GM18909 (cell line): ENCODE measurements around the gene PHACTR1.

Experiments used
- ATAC-seq: cut with Tn5 transposase; IDR thresholded peaks from one replicate; pipeline ENCODE4 v1.9.1; 2021; ENCODE audit warnings: mild to moderate bottlenecking; ENCODE audit not compliant: unreplicated experiment, poor library complexity

Gene PHACTR1

DNA sequence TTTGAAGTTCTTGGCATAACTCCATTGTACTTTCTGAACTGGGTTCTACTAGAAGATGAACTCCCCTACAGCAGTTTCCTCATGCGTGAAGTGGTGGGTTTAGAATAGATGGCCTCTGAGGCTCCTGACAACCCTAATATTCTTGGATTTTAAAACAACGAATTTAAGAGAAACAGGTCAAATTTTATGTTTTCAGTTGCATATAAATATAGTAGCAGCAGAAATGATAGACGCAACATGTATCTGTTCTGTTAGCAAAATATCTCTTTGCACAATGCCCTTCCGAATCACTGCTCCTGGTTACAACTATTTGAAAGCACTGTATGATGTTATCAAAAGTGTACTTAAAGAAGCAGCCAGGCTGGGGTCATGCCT is 364.6 kb downstream of the PHACTR1 start:
- ATAC-seq, result no peak

DNA sequence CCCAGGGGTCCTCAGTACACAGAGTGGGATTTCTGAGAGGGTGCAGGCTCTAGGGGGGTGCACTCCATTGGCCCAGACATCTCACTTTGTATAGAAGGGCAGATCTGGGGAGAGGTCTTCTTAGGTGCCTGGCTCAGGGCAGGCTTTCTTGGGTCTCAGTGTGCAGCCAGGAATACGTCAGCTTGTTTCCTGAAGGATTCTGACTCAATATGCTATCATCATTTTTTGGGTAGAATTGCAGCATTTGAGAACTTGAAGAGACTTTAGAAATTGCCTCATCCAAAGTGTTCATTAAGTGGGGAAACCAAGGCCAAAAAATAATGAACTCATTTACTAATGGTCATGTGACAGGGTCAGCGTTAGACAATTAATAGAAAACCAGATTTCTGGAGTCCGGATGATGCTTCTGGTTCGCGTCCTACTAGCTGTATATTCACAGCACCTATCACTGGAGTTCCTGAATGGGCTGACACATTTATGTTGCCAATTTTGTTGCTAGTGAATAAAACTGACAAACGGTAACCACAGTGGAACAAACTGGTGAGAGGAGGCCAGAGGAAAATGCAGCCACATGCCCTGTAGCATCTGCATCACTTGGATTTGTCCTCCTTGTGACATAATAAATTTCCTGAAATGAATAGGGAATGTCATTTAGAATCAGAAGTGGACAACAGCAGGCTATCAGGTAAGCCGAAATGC is 372.9 kb downstream of the PHACTR1 start:
- ATAC-seq, result no peak

DNA sequence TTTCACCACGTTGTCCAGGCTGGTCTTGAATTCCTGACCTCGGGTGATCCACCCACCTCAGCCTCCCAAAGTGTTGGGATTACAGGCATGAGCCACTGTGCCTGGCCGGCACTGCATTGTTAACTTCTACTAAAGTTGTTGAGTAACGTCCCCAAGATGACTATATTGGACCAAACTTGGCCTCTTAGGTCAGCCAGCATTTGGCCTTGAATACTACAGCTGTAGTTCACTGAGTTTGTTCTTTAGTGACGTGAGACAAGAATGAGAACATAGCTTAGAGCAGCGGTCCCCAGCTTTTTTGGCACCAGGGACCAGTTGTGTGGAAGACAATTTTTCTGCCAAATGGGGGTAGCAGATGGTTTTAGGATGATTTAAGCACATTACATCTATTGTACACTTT is 374.6 kb downstream of the PHACTR1 start:
- no peak for ATAC-seq

DNA sequence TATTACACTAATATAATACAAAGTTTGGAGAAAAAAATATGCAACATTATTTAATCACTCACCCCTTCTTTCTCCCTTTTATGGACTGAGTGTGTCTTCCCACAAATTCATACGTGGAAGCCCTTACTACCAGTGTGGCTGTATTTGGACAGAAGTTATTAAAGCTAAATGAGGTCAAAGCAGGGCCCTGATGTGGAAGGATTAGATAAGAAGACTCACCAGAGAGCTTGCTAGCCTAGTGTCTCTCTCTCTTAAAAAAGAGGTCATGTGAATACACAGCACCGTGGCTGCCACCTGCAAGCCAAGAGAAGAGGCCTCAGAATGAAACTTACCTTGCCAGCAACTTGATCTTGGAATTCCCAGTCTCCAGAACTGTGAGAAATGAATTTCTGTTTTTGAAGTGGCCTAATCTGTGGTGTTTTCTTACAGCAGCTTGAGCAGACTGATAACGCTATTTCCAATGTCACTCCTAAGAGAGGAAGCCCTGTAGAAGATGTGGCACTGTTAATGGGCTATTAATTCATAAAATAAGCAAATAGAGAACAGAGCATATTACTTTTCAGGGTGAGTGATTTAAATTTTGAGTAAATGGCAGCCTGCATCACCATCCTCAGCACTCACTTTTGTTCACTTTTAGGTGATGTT is 378.3 kb downstream of the PHACTR1 start:
- no peak for ATAC-seq

DNA sequence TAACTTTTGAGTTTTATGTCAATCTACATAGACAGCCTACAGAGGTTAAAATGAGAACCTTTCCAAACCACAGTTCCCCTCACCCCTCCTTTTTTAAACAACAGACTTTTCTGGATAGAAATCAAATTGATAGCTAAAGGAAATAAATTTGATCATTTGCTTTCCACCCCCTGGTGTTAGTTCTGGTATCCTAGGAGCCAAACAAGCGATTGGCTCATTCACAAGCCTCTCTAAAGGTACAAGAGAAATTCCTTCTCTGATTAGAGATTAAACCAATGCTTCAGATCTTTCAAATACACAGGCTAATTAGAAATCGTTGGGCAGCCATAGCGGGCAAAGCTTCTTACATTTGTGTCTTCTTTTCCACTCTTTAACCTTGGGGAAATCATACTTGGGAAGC is 379.5 kb downstream of the PHACTR1 start:
- no peak for ATAC-seq

DNA sequence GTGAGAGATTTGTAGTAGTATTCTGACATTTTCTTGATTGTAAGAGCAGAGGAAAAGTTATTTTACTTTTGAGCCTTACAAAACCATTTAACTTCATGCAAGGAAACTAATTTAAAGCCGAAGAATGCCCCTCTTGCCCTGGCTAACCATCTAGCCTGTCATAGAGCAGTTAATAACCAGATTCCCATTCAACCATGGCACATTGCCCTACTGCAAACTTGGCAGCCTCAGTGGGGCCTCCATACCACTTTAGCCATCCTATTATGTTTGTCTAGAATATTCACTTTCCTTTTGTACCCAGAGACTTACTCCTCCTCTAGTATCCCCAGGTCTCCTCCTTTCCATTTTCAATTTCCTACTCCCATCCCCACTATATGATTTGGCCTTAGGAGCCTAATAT is 380.9 kb downstream of the PHACTR1 start:
- ATAC-seq, result no peak

DNA sequence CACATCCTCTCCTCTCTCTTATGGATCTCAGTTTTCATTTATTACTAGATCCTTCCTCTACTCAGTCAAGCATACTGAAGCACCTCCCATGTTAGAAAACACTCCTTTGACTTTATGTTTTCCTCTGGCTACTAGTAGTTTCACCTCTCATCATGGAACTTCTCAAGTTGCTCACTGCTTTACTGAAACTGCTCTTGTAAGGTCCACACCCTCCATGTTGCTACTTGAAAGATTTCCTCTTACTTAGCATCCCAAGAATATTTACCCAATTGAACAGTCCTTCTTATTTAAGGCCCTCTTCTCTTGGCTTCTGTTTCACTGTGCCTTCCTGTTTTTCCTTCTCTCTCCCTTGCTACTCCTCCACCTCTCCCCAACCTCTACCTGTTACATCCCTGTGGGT is 381.4 kb downstream of the PHACTR1 start:
- ATAC-seq, result no peak

DNA sequence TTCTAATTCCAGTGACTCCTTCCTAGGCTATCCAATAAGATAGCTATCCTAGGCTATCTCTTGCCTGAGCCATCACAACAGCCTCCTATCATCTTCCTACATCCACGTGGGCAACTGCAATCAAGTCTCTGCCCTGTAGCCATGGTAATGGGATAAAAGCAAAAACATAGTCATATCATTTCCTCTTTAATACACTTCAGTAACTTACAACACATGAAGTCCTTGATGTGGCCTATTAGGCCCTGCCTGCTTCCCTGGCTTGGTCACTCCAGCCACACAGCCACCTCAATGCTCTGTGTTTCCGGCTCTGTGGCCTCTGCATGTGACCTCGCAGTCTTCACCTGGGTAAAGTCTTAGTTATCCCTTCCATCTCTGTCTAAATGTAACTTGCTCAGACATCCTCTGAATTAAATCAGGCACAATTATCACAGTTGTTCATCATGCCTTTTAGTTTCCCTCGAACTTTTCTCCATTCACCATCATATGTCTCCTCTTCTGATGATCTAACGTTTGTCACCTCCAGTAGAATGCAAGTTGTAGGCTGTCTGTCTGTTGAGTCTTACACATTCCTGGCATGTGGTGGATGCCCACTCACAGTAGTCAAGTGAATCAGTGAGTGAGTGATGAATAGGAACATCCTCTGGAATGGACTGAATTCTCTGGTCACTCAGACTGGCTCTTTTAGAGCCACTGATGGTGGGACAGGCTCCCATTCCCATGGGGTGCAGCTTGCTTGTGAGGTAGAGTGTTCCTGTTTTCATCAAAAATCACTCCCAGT is 382.4 kb downstream of the PHACTR1 start:
- ATAC-seq, result no peak

DNA sequence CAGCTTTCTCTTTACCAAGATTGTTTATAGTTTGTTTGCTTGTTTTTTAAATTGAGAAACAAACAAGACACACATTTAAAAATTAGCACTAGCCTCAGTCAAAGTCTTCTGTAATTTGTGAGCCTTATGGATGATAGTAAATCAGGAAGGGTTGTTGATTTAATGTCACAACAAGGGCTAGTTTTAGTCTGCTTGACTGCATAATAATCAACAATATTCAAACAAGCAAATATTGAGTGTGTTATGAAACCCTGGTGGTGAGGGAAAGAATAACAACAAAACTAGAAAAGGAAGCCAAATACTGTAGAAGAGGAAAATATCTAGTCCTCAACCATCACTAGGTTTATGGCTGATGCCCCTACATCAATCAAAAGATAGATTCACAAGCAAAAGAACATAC is 383.2 kb downstream of the PHACTR1 start:
- no peak for ATAC-seq

DNA sequence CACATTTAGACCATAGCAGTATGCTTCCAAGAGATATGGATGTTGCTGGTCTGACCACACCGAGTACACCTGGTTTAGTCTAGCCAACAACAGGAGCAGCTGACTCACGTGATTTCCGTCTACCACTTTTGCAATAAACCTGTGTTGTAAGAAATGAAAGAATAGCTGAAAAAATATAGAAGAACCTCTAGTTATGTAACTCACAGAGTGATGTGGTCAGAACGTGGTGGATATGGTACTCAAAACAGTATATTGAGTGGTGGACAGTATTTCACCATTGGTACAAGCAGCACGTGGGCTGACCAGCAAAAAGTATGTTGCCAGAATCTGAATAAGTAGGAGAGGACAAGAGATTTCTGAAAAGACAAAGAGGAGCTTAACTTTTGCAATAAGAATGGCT is 384.8 kb downstream of the PHACTR1 start:
- no peak for ATAC-seq

DNA sequence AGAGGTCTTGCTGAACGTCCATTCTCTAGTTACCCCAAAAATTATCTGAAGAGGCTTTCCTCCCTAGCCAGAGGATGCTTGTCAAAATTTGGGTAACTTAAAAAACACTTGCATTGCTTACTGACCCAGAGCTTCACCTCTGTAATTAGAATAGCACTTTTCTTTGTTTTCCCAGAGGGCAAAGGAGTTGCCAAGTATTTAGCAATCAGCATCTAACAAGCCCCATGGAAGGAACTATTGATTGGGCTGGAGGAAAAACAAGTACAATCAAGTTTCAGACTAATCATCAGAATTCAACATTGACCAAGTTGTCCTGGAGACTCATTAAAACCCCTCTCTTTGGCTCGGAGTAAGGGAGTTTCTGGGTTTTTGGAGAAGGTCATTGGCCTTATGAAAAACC is 385.4 kb downstream of the PHACTR1 start:
- no peak for ATAC-seq

DNA sequence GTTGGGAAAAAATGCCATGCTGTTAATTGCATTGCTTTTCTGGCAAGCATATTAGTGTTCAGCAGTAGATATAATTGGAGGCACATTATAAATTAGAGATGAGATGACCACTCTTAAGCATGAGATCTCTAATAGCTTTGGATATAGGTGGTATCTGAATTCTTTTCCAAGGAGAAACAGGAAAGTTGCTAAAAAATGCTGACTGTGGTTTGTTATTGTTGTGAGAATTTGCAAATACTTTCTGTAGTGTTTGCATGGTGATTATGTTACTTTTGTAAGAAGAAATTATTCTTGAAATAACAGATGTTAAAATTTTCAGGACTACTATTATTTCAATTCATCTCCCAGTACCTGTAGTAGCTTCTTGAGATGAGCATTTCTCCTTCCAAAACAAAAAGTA is 386.6 kb downstream of the PHACTR1 start:
- no peak for ATAC-seq

DNA sequence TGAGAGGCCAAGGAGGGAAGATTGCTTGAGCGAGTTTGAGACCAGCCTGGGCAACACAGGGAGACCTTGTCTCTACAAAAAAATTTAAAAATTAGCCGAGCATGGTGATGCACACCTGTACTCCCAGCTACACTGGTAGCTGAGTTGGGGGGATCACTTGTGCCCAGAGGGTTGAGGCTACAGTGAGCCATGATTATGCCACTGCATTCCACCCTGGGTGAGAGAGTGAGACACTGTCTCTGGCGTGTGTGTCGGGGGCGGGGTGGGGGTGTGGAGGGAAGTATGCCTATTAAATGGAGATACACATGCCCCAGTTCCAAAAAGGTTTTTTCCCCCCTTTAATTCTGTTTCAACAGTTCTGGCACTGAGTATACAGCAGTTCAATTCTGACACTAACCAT is 388.6 kb downstream of the PHACTR1 start:
- ATAC-seq, result no peak

DNA sequence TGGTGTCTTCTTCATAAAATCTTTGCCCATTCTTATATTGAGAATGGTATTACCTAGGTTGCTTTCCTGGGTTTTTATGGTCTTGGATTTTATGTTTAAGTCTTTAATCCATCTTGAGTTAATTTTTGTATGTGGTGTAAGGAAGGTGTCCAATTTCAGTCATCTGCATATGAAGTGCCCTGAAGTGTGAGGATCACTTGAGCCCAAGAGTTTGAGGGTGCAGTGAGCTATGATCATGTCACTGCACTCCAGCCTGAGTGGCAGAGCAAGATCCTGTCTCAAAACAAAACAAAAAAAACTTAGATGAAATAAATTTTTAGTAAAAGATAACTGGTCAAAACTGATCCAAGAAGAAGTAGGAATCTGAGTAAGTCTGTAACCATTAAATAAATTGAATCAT is 396.4 kb downstream of the PHACTR1 start:
- no peak for ATAC-seq

DNA sequence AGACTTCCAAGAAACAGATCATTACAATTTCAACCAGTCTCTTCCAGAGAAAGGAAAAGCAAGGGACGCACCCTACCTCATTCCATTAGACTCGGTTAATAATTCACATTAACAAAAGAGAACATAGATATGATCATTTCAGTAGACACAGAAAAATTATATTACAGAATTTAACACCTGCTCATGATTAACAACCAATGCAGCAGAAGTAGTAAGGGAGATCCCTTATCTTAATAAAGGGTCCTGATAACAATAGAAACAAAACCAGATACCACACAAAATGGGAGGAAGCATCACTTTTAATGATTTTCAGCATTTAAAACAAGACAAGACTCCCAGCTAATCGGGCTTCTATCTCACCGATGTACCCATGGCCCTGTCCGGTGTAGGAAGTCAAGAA is 396.8 kb downstream of the PHACTR1 start:
- no peak for ATAC-seq

DNA sequence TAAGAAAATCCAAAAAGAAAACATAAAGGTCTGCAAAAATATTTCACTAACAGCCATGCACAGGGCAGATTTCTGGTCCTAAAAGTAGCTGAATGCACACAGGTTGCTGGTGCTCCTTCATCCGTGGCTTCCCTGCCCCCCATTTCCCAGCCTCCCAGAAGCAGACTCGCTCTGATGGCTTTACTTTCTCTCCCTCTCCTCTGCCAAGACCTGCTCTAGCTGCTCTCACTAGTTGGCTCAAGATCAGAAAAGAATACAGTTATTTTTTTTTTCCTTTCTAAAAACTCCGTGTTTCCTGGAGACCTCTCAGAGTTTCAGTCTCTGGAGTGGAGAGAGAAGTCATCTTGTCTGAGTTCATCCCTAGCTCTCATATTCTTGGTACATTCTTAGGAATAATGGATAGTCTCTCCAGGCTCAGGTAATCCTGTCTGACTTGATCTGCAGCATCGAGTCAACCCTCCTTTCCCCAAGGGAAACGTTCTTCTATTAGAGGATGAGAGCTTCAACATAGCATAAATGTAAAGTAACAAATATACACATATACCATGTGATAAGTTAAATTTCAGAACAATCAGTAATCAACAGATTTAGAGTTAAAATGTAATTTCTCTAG is 397.5 kb downstream of the PHACTR1 start:
- no peak for ATAC-seq

DNA sequence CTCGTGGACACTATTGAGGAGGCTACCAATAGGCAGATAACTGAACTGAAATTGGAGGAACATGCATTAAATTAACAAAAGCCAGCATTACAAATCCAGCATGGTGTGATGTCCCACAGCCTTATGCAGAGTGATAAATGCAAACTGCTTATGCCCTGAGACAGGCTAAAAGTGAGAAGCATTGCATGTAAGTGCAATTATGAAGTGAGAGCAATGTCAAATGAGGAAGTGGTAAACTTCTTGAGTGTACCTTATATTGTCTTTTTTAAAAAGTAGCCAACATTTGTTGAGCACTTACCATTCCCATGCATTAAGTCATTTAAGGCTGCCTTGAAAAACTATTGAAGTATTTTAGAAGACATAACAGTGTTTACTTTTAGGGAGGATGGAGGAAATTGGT is 399.6 kb downstream of the PHACTR1 start:
- ATAC-seq, result no peak

DNA sequence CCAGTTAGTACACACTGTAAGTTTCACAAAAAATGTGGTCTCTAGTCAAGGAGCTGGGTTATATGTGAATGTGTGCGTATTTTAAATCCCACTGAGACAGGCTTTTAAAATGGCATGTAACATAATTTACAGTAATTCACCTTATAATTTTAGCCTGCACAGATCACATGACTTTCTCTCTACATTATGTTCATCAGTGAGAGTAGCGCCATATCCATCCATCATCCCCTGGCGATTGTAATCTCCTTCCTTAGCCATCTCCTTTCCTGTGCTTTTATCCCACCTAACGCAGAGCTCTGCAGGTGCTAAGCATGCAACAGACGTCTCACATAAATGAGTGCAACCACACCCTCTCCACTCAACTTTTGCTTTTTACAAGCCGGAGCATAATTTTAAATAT is 401.0 kb downstream of the PHACTR1 start:
- no peak for ATAC-seq

DNA sequence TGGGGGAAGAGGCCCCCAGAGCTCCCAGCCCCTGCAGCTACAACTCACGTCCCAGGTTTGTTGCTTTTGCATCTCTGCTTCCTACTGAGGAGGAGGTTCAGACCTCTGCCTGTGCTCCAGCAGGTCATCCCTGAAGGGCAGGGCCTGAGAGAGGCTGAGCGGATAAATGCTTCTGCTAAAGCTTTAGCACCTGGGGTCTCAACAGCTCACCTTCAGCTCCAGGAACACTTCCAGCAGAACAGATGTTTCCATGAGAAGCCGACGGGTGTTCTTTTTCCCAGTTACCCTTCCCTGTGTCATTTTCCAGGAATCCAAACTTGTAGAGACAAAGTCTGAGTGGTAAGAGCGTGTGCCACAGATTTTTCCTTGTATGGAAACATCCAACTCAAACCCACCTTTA is 403.0 kb downstream of the PHACTR1 start:
- no peak for ATAC-seq

DNA sequence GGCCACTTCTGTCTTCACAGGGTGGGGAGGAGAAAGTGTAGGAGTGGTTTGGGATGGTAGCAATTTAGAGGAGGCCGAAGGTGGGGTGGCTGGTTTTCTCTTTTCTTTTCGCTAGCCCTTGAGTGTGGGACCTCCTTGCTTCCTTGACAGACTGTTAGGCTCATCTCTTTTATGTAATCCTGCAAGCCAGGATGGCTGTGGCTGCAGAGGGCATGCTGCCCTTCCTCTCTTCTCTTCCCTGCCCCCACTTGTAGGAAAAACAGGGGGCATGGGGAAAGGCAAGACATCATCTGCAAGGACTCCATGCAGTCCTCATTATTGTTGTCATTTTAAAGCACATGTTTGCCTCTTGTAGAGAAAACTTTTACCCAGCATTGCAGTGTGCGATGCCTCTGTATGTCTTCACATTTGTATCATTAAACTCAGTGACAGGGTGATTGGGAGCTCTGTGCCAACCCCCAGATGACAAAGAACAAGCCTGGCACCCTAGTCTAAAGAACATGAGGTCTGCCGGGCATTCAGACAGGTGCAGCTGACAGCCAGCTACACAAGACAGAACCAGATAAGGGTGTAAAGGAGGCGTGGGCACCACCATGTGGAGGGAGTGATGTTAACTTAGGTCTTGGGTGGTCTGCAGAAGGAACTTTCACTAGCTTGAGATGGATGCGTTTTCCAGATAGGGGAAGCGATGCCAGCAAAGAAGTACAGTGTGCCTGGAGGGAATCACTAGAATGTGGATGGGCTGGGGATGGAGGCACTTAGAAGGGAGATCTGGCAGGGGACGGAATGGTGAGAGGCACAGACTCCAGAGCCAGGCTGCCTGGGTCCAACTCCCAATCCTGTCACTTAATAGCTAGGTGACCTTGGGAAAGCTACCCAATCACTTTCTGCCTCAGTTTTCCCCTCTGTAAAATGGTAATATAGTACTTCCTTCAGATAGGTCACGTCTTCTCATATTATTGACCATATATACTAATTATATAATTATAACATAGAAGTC is 404.2 kb downstream of the PHACTR1 start:
- no peak for ATAC-seq
